Measurements from ENCODE around the gene HIBCH.
A peak's percentile ranks its signal among the peaks of the same experiment; 100 is the strongest.

The HIBCH gene

DNA sequence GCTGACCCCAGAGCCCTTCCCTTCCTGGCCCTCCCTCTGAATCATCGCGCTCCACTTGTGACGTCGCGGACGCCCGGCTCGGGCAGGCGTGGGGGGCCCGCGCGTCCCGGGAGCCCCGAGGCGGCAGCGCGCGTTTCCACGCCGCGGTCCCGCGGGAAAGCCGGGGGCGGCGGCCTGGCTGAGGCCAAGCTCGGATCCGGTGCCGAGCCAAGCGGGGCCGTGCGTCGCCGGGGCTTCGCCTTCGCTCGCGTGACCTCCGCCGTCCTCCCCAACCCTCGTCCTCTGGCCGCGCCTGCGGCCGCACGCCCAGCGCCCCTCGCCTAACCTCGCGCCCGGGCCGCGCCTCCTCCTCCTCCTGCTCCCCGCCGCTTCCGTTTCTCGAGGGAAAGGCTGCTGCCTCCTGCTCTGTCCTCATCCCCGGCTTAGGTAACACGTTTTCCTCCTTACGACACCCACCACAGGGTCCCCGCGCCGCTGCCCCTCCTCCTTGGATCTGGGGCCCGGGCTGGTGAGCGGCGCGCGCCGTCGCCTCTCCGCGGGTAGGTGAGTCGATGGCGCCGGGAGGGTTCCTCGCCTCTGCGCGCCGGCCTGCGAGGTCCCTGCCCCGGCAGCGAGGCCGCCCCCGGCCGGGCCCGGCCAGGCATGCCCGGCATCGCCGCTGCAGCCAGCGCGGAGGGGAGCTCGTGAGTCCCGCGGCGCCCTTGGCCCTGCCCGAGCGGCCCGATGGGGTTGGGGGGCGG is 24.1 kb upstream of the HIBCH start, which contains the start of gene INPP1:
Gene INPP1 (plus strand): TSS at position 54 of the 740 bp plus-strand sequence. CDS start 16,514 bp downstream, outside the sequence.
- DNase-seq (ENCODE audit: low read depth in 1 of 2, low spot score in 1 of 2), result peak; percentile 74 to 91

DNA sequence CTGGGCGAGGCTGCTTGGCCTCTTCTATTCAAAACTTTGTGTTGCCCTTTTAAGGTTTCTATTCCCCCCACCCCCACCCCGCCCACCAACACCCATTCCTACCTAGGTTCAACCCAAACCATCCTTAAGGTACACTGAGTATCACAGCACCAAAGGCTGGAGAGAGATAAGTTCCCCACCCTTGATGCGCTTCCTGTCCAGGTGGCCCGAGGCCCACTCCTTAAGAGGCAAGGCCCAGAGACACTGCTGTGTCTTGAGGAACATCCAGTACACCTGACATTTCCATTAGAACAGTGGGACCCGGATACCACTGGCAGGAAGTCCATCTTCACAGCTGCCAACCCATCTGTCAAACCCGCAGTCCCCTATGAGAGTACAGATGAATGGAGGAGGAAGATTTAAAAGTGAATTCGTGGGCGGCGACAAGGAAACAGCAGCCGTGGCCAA is 23.5 kb upstream of the HIBCH start:
- DNase-seq (ENCODE audit: low read depth in 1 of 2, low spot score in 1 of 2), result peak in 1 of 2 experiments; percentile 8
- Histone ChIP-seq H3K27me3 (ENCODE audit: insufficient read depth, poor library complexity, severe bottlenecking) (no peaks in the 10 kb centered on the region), H3K4me3 (replicated peaks; ENCODE audit: insufficient read depth, low read length) (peak overlapping the region; percentile 49), H3K27ac (replicated peaks) (no peak overlapping the region; the same call in 1 of the 2 replicates)
- TF ChIP-seq POLR2AphosphoS5 (IDR thresholded peaks at IDR 0.05; ENCODE audit: low read depth), result no peak

More for the DNA sequence above, 24.1 kb upstream of the HIBCH start, which contains the start of gene INPP1:
- Histone ChIP-seq H3K27me3 (ENCODE audit: insufficient read depth, poor library complexity, severe bottlenecking) (no peaks in the 10 kb centered on the region), H3K27ac (replicated peaks) (peak within 1 kb of the TSS; percentile 59), H3K4me3 (replicated peaks; ENCODE audit: insufficient read depth, low read length) (peak within 1 kb of the TSS; percentile 49)
- TF ChIP-seq, protein P1, sequence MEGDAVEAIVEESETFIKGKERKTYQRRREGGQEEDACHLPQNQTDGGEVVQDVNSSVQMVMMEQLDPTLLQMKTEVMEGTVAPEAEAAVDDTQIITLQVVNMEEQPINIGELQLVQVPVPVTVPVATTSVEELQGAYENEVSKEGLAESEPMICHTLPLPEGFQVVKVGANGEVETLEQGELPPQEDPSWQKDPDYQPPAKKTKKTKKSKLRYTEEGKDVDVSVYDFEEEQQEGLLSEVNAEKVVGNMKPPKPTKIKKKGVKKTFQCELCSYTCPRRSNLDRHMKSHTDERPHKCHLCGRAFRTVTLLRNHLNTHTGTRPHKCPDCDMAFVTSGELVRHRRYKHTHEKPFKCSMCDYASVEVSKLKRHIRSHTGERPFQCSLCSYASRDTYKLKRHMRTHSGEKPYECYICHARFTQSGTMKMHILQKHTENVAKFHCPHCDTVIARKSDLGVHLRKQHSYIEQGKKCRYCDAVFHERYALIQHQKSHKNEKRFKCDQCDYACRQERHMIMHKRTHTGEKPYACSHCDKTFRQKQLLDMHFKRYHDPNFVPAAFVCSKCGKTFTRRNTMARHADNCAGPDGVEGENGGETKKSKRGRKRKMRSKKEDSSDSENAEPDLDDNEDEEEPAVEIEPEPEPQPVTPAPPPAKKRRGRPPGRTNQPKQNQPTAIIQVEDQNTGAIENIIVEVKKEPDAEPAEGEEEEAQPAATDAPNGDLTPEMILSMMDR (IDR thresholded peaks at IDR 0.05; ENCODE audit: insufficient read depth, low read length), result no peak
- peak; percentile 42; the same call in 1 of the 2 replicates for TF ChIP-seq POLR2AphosphoS5 (IDR thresholded peaks at IDR 0.05; ENCODE audit: low read depth)

DNA sequence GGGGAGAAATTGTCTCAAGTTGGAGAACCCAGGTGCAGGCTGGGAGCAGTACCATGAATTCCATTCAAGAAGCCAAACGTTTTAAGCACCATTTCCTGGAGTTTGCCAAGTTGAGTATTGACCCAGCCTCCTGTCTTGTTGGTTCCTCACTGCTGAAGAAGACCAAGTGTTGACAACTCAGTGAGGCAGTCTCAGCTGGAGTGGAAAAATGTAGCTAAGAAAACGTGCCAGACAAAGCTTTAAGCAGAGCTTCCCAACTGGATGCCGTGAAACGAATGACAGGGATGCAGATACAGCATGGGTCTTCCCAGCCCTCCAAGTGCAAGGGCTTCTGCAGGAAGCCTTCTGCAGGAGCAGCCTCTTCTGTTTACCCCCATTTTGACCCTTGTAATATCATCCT is 23.0 kb upstream of the HIBCH start:
- TF ChIP-seq POLR2AphosphoS5 (IDR thresholded peaks at IDR 0.05; ENCODE audit: low read depth) (no peak), GABPA (IDR thresholded peaks at IDR 0.05; ENCODE audit: low read depth) (no peak), SPI1 (IDR thresholded peaks at IDR 0.05; ENCODE audit: borderline replicate concordance, low read depth) (no peak)
- TF ChIP-seq, protein P1 (IDR thresholded peaks at IDR 0.05; ENCODE audit: insufficient read depth, low read length), result no peak
- TF ChIP-seq, protein P2, sequence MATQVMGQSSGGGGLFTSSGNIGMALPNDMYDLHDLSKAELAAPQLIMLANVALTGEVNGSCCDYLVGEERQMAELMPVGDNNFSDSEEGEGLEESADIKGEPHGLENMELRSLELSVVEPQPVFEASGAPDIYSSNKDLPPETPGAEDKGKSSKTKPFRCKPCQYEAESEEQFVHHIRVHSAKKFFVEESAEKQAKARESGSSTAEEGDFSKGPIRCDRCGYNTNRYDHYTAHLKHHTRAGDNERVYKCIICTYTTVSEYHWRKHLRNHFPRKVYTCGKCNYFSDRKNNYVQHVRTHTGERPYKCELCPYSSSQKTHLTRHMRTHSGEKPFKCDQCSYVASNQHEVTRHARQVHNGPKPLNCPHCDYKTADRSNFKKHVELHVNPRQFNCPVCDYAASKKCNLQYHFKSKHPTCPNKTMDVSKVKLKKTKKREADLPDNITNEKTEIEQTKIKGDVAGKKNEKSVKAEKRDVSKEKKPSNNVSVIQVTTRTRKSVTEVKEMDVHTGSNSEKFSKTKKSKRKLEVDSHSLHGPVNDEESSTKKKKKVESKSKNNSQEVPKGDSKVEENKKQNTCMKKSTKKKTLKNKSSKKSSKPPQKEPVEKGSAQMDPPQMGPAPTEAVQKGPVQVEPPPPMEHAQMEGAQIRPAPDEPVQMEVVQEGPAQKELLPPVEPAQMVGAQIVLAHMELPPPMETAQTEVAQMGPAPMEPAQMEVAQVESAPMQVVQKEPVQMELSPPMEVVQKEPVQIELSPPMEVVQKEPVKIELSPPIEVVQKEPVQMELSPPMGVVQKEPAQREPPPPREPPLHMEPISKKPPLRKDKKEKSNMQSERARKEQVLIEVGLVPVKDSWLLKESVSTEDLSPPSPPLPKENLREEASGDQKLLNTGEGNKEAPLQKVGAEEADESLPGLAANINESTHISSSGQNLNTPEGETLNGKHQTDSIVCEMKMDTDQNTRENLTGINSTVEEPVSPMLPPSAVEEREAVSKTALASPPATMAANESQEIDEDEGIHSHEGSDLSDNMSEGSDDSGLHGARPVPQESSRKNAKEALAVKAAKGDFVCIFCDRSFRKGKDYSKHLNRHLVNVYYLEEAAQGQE (IDR thresholded peaks at IDR 0.05; ENCODE audit: insufficient replicate concordance, low read depth), result no peak
- Histone ChIP-seq H3K4me3 (replicated peaks; ENCODE audit: insufficient read depth, low read length) (no peak overlapping the region), H3K27me3 (ENCODE audit: insufficient read depth, poor library complexity, severe bottlenecking) (no peaks in the 10 kb centered on the region), H3K27ac (replicated peaks) (no peak overlapping the region)
- DNase-seq (ENCODE audit: low read depth in 1 of 2, low spot score in 1 of 2), result no peak

DNA sequence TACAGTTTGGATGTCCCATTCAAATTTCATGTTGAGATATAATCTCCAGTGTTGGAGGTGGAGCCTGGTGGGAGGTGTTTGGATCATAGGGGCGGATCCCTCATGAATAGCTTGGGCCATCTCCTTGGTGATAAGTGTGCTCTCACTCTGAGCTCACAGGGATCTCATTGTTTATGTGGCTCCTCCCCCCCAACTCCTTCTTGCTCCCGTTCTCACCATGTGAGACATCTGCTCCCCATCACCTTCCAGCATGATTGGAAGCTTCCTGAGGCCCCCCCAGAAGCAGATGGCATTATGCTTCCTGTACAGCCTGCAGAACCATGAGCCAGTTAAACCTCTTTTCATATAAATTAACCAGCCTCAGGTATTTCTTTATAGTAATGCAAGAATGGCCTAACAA is 20.7 kb upstream of the HIBCH start:
- no peak overlapping the region for H3K4me3 ChIP-seq (replicated peaks; ENCODE audit: insufficient read depth, low read length)
- DNase-seq (ENCODE audit: low read depth in 1 of 2, low spot score in 1 of 2), result no peak
- H3K27ac ChIP-seq (replicated peaks), result no peak overlapping the region
- H3K27me3 ChIP-seq (ENCODE audit: insufficient read depth, poor library complexity, severe bottlenecking), result no peaks in the 10 kb centered on the region
- no peak for TF ChIP-seq GABPA (IDR thresholded peaks at IDR 0.05; ENCODE audit: low read depth)
- TF ChIP-seq, protein P2 (IDR thresholded peaks at IDR 0.05; ENCODE audit: insufficient replicate concordance, low read depth), result no peak
- no peak for TF ChIP-seq SPI1 (IDR thresholded peaks at IDR 0.05; ENCODE audit: borderline replicate concordance, low read depth)
- no peak for TF ChIP-seq POLR2AphosphoS5 (IDR thresholded peaks at IDR 0.05; ENCODE audit: low read depth)
- TF ChIP-seq, protein P1 (IDR thresholded peaks at IDR 0.05; ENCODE audit: insufficient read depth, low read length), result no peak

All from HL-60 (cell line).